GDM1 (cell line): ENCODE measurements around the gene SFXN3.

Experiments used
- DNase-seq: peaks from one replicate; lab custom pipeline; 2025; lab: John Stamatoyannopoulos, UW

SFXN3 gene

DNA sequence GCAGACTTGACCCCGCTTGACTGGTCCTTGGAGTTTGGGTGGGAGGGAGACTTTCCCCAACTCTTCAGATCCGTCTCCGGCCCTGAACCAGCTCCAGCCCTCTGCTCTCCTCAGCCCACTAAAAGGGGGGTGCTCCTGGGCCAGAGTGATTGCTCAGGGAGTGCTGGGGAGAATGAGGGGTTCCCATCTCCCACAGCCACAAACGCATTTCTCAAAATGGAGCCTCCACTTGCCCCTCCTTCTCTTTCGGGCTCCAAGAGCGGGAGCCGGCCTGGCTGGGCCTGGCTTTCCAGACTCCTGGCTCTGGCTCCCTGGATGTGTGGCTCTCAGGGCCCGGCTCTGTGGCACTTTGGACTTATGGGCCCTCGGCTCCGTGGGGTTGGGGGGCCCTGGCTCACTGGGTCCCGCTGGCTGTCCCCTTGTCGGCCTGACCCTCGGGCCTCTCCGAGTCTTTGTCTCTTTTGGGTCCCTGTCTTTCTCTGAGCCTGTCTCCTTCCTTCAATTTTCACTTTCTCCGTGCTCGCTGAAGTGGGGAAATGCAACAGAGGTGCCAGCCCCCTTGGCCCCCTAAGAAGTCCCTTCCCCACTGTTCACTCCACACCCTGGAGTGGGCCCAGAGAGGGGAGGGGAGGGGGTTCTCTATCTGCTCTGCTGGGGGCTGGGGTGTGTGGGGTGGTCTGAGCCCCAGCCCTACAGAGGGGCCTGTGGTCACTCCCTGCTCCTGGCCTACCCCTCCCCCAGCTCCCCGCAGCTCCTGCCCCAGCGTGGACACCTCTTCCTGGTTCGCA is 30.7 kb upstream of the SFXN3 start:
- no peak for DNase-seq

DNA sequence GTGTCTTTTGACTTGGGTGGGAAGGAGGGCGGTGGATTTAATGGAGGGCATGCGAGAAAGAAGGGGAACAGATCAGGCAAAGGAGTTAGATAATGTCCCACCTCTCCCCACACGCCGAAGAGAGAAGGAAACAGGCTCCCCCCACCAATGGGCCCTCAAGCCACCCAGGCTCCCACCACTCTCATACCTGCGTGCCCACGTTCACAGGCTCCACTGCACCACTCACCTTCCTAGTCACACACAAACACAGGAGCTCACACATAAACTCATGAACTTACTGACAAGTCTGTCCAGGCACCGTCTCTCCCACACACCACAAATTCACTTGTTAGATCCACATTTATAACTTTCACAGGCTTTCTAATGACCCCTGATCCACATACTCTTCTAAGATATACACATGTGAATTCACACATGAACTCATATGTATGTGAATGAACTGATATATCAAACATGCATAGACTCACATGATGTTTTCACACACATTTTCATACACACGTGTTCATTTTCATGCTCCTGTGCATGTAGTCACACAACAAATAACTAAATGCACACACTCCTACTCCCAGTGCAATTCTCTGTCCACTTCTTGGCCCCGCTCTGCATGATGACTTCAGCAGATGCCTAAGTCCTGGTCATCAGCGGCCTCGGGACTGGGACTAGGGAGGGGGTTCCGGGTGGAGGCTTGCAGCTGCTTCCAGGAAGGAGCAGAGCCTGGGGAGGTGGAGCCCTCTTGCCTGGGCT is 29.9 kb upstream of the SFXN3 start:
- no peak for DNase-seq

DNA sequence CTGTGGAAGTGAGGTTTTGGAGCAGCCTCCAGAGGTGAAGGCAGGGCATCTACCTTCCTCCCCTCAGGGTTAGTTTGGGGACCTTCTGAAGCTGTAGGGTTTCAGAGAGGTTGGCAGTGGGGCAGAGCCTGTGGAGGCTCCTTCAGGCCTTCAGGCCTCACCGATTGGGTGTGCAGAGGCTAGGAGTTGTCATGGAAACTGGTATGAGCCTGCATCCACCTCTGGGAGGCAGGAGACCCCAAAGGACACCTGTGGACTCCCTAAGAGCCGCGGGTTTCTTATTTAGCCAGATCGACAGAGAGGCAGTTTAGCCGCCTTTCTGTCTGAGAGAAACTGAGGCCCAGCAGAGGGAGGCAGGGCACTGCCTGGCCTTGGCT is 29.4 kb upstream of the SFXN3 start:
- no peak for DNase-seq

DNA sequence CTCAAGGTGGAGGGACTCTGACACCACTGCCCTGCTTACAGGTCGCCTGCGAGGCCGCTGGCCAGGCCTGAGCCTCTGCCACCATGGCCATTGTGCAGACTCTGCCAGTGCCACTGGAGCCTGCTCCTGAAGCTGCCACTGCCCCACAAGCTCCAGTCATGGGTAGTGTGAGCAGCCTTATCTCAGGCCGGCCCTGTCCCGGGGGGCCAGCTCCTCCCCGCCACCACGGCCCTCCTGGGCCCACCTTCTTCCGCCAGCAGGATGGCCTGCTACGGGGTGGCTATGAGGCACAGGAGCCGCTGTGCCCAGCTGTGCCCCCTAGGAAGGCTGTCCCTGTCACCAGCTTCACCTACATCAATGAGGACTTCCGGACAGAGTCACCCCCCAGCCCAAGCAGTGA is 28.6 kb upstream of the SFXN3 start:
- no peak for DNase-seq

DNA sequence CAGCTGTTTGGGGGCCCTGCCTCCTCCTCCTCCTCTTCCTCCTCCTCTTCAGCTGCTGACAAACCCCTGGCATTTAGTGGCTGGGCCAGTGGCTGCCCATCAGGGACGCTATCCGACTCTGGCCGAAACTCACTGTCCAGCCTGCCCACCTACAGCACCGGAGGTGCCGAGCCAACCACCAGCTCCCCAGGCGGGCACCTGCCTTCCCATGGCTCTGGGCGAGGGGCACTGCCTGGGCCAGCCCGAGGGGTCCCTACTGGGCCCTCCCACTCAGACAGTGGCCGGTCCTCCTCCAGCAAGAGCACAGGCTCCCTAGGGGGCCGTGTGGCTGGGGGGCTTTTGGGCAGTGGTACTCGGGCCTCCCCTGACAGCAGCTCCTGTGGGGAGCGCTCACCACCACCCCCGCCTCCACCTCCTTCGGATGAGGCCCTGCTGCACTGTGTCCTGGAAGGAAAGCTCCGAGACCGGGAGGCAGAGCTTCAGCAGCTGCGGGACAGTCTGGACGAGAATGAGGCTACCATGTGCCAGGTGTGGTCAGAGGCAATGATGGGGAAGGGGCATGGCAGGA is 27.3 kb upstream of the SFXN3 start:
- DNase-seq: no peak

DNA sequence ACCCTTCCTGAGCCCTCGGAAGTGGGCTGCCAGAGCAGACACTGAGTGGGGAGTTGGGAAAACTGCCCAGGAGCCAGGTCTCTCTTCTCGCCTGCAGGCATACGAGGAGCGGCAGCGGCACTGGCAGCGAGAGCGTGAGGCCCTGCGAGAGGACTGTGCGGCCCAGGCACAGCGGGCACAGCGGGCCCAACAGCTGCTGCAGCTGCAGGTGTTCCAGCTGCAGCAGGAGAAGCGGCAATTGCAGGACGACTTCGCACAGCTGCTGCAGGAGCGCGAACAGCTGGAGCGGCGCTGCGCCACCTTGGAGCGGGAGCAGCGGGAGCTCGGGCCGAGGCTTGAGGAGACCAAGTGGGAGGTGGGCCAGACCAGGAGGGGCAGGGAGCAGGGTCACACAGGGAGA is 25.7 kb upstream of the SFXN3 start:
- DNase-seq: no peak

DNA sequence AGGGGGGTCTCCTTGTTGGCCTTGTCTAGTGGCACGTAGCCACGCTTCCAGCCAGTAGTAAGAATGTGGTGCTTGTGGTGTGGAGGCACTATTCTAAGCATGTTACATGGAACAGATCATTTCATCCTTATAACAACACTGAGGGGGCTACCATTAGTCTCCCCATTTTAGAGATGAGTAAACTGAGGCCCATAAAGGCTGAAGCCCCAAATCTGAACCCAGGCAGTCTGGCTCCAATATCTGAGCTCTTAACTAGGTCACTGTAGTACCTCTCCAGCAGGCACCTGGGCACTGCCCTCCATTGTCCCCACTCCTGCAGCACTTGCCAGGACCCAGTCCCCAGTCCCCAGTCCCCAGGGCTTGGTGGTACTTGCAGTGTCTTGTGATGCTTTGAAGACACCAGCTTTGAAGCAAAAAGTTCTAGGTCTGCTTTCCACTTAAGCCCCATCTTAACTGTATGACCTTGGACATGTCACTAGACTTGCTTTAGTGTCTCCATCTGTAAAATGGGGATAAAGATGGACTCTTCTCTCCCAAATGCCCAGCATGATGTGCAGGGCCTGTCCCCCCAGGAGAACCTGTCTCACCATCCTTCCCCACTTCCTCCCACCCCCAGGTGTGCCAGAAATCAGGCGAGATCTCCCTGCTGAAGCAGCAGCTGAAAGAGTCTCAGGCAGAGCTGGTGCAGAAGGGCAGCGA is 25.0 kb upstream of the SFXN3 start:
- DNase-seq: no peak

DNA sequence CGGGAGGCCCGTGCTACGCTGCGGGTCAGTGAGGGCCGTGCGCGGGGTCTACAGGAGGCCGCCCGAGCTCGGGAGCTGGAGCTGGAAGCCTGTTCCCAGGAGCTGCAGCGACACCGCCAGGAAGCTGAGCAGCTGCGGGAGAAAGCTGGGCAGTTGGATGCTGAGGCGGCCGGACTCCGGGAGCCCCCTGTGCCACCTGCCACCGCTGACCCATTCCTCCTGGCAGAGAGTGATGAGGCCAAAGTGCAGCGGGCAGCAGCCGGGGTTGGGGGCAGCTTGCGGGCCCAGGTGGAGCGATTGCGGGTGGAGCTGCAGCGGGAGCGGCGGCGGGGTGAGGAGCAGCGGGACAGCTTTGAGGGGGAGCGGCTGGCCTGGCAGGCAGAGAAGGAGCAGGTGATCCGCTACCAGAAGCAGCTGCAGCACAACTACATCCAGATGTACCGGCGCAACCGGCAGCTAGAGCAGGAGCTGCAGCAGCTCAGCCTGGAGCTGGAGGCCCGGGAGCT is 24.4 kb upstream of the SFXN3 start:
- DNase-seq: no peak

DNA sequence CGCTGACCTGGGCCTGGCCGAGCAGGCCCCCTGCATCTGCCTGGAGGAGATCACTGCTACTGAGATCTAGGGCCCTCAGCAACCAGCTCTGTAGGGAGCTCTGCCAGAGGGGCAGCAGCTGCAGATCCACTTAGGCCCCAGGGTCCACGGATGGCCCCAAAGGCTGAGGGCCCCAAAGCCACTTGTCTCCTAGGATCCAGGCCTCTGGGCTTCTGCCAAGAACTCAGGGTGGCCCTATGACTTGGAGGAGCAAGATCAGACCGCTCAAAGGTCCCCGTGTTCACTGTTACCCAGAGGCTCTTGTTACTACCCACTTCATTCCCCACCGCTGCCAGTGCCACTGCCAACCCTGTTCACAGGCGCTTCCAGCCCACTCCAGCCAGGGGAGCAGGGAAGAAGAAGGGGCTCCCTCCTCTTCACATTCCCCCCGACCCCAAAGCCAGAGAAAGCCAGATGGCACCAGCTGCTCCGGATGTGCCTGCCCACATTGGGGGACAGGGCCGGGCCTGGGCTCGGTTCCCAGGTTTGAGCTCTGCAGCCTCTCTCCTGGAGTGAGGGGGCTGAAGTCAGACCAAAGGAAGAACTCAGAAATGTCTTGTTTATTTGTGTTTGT is 23.8 kb upstream of the SFXN3 start:
- no peak for DNase-seq

DNA sequence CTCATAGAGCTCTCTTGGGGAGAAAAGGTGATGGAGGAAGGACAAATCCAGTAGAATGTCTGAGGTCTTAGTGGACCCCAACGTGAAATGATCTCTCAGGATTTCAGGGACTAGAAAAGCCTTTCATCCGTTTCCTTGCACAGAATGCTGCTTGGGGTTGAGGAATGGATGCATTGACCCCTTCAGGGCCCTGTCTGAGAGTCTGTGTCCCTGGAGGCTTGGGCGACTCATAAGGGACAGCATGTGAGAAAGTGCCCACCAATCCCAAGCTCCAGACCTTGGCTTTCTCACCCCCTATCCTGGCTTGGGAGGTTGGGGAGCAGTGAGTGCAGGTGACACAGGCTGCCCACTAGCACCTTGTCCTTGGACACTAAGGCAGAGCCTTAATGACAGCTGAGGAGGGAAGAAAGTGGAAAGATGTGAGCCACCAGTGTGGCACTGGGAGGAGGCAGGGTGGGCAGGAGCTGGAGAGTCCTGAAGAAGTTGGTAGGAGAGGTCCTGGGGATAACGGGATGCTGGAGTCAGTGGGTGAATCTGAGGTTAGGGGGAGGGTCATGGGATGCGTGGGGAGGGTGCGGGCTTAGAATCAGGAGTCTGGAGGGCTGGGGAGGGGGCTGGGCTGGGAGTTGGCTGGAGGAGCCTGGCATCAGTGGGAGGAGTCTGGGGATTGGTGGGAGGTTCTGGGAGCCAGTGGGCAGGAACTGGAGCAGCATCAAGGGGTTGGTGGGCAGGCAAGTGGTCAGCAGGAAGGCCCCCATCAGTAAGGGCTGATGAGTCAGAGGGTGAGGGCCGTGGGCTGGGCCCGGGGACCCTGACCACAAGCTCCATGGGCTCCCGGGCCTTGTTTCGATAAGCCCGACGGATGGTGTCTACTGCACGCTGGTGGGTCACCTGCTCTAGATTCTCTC is 22.9 kb upstream of the SFXN3 start:
- no peak for DNase-seq

DNA sequence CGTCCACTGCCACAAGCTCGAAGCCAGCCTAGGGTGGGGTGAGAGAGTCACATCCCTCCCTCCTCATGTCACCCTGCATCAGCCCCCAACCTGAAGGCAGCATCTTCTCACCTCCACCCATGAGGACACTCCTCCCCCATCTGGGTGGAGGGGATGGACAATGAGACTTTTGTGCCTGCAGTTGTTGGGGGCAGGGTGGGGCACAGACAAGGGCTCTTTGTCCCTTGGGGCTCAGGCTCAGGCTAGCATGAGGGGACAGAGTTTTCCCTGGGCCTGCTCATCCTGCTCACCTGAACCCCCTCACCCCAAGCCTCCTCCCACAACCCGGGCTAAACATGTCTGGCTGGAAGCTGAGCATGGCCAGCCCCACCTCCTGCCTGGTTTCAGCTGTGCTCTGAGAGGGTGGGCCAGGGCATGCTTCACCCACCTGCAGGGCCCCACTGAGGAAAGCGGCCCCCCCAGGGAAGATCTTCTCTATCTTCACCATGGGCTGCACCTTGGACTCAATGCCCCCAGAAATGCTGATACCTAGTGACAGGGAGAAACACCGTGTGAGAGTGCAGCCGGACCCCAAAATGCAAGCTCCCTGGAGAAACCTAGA is 22.1 kb upstream of the SFXN3 start:
- no peak for DNase-seq

DNA sequence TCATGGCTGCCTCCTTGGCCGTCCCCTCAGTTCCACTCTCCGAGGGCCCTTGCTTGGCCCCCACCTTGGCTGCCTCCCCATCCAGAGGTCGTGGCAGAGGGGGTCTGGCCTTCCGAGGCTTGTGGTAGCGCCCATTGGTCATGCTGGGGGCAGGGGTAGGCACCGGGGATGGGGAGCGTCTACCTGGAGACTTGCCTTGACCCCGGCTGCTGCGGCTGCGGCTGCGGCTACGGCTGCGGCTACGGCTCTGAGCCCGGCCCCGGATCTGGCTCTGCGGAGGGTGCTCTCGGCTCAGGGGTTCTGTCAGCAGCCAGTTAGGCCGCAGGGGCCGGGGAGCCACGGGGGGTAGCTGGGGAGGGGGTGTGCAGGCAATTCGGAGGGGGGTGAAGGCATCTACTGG is 20.7 kb upstream of the SFXN3 start:
- DNase-seq: no peak

DNA sequence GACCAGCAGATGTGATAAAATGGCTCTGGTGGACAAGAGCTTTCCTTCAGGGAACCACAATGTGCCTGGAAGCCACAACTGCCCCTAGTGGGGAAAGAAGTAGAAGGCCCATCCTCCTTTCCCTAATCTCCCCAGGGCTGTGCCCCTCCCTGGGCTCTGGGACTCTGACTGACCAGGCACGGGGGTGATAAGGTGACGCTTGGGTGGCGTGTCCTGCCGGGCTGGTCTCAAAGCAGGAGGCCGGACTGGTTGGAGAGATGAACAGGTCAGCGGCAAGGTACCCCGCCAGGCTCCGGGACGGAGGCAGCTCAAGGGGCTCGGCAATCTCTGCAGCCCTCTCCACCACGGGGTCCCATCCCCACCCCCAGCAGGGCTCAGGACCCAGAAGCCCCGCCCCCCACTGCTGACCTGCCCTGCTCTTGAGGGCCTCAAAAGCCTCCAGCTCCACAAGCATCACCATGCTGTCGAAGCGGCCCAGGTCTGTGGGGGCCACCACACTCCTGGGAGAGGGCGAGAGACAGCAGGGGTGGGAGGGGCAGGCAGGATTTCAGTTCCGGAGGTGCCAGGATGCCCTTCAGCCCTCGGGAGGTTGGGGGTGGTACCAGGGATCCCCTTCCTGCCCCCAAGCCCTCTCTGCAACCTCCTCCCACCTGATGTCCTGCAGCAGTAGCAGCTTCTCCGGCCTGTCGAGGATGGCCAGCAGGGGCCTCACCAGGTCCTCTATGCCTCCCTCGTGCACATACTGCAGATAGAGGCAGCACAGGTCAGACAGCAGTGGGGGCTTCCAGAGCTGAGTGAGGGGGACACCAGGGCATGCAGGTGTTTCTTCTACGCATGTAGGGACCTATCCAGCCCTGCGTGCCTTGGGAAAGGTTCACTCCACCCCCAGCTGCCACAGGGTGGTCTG is 19.3 kb upstream of the SFXN3 start:
- DNase-seq: no peak

DNA sequence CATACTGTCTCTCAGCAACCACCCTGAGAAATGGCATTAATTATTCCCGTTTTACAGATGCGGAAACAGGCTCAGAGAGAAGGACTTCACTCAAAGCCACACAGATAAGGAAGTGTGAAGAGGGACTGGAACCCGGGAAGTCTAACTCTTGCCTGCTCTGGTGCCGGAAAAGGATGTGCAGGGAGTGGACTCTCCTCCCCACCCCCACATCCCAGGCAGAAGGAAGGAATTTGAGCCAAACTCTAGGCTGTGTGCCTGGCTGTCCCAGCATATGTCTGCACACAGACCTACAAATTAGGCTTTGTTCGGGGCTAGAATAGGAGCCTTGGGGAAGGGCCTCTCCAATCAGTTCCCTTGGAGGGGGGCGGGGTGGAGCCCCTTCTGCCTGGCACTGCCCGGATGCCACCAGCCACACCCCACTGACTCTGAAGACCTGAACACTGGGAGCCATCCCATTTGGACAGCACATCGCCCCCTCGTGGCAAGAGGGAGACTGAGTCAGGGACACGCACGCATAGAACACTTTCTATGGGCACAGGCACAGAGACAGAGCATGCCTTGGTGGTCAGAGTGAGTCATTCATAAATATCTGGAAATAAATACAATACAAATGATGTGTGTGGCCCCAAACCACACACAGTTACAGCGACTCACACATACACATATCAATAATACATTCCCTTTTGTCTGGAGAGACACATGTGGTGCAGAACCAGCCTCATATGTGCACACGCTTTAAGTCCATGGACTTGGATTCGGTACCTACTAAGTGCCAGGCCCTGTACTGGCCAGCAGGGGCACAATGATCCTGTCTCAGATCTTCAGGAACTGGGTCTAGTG is 18.3 kb upstream of the SFXN3 start:
- peak; percentile 67 for DNase-seq

DNA sequence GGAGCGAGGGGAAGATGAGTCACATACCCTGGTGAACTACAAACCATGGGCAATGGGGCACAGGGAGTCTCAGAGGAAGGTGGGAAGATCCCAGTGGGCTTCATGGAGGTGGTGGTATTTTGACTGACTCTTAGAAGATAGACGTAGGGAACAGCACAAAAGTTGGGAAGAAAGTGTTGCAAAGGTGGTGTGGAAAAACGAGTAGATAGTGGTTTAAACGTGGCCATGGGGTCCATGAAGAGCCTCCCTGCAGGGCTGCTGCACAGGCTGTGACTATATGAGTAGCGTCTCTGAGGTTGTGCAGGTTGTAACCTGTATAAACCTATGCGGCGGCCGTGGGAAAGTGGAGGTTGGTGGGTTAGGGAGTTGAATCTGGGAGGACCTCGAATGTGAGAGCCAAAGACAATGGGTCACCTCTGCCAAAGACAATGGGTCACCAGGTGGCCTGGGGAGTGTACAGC is 17.6 kb upstream of the SFXN3 start:
- DNase-seq: no peak

DNA sequence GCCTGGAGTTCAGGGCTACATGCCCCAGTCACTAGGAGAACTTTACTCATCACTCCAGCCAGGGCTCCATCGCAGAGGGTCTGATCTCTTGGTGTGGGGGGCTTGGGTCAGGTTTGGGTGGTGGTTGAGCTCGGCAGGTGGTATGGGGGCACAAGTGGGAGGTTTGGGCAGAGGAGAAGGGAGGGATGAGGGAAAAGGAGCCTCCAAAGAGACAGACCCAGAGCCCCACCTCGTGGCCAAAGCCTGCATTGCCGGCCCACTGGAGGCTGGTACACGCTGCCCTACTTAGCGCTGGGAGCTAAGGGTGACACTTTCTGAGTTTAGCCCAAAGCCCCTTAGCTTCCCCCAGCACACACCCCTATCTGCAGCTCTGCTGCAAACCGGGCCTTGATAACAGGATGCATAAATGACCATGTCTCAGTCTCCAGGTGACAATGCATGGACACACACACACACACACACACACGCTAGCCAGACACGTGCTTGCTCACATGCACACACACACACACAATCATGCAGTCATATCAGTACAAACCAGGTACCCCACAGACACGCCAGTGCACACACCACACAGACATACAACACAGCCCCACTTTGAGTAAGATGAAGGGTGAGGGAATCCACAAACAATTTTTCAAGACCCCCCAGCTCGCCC is 16.7 kb upstream of the SFXN3 start:
- peak; percentile 45 for DNase-seq

DNA sequence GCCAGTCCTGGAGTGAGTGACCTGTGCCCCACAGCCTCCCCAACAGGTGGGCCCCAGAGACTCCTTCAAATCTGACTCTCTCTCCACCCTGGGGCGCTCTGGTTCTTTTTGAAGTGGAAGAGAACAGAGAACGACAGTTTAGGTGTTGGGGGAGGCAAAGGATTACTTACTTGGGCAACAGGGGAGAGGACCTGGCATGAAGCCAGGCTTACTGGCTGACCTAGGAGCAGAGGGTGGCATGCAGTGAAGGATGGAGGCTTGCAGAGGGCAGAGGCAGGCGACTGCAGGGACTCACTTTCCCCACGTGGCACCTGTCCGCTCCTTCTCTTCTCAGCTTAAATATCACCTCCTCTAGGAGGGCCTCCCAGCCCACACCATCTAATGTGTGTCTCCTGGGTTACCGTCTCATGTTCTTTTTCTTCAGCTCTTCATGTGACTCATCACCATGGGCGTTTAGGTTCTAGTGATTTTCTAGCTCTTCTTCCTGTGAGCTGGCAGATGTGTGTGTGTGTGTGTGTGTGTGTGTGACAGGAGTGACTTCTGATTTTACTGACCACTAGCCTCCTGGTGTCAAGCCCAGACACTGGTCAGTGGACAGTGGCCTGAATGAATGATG is 16.0 kb upstream of the SFXN3 start:
- DNase-seq: no peak

DNA sequence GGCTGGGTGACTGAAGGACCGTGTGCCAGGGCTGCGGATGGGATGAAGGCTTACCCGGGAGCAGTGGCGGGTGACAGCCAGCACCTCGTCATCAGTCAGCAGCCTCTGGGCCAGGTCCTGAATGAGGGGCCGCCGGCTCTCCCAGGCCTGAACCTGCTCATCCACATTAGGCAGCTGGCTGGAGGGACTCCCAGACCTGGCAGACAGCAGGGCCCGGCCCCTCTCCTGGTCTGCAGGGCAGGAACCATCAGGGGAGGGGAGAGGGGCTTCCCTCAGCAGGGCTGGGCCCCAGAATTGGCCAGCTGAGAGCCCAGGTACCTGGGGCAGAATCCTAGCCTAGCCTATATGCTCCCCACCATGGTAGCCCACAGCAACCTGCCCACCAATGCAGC is 15.5 kb upstream of the SFXN3 start:
- no peak for DNase-seq
